Measurements from ENCODE around the gene OTUB2.

OTUB2 gene

DNA sequence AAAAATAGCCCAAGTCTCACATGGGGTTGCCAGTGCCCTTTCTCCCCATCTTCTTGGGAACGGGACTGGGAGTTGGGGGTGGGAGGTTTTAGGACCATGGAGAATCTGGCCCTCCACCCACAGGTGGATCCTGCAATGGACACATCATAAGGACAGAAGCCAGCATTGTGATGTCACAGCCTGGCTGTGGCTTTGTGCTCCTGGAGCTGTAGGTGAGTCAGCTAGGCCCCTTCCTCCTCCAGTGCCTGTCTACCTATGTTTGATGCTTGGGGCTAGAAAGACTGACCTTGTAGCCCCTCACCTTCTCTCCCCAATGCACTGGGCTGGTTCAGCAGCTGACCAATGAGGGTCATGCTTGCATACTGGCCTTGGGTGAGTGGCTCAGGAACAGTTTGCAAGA lies 29.1 kb upstream of the OTUB2 start, which contains the start of gene CCDC197:
Gene CCDC197, plus strand, starts transcription at position 220 of the 400 bp plus-strand sequence. CDS start 831 bp downstream, outside the sequence.
- DNase-seq: no peak

DNA sequence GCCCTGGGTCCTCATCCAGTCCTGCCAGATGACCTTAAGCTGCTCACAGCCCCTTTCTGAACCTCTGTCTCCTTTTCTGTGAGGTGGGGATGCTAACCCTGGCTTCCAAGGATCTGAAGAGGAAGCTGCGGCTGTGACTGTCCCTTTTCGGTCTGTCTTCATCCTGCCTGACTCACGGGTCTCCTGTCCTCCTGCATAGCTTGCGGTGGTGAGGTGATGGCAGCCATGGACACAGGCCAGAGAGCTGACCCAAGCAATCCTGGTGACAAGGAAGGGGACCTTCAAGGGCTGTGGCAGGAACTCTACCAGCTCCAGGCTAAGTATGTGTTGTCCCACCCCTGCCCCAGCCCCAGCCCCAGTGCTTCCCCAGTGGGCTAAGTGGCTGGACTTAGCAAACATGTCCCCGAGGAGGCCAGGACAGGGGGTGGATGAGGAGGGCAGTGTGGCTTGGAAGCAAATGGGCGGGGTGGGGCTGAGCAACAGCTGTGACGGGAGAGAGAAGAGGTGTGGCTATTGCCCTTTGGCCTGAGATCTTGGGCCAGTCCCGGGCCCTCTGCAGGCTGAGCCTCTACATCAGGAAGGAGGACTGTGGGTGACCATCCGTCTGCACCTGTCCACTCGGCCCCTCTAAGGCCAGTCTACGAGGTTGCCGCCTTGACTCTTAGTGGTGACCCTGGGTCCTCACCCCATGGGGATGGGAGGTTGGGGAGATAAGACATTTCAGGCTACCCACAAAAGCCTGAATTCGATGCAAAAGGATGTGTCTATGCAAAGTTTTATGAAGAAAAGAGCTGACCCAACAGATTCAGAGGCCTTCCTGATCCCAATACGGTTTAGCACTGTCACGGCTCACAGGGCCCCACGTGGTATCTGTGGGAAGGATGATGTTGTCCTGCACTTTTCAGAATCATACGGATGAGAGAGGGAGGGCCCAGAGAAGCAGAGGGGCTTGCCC lies 27.9 kb upstream of the OTUB2 start:
- no peak for DNase-seq

DNA sequence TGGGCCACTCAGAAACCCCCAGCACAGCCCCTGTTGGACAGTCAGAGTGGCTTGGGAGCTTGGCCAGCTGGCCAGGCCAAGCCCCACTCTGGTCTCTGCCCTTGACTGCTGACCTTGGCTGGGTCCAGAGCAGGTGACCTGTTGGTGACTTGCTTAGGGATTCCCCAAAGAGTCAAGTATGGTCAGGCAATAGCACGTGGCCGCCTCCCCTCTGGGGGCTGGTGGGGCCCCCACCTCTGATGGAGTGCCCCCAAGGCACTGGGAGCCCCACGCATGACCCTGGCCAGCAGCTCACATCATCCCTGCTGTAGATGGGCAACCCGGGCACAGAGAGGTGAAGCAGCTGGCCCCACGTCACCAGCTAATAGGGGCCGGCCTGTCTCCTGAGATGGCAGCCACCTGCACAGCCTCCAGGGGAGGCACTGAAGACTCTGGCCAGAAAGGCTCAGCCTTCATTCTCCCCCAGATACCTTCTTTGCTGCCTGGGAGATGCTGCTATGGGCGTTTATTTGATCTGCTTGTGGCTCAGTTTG lies 27.2 kb upstream of the OTUB2 start:
- DNase-seq: no peak

DNA sequence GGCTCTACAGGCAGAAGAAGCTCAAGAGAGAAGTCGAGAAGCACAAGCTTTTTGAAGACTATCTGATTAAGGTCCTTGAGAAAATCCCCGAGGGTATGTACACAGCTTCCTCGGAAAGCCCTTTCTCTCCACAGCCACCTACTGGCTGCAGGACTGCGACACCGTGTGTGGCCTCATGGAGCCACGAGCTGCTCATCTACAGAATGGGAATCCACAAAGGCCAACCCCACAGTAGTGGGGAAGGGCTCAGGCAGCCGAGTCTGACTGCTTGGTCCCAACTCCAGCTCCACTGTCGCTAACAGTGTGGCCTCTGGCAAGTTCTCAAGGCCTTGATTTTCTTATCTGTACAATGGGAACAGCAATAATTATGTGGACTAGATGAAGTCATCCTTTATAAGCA lies 26.6 kb upstream of the OTUB2 start:
- DNase-seq: no peak

DNA sequence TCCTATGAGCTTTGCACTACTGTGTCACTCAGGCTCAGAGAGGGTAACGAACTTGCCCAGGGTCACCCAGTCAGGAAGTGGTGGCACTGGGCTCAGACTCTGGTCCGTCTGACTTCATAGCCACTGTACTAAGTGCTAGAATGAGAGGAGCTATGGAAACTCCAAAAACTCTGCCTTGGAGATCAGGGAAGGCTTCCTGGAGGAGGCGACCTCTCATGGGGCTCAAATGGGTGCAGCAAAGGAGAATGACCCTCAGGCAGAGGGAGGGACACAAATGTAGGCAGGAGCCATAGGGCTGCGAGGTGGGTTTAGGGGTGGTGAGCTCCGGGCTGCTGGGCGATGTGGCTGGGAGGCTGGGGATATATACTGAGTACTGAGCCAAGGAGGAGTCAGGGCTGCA lies 25.9 kb upstream of the OTUB2 start:
- no peak for DNase-seq

DNA sequence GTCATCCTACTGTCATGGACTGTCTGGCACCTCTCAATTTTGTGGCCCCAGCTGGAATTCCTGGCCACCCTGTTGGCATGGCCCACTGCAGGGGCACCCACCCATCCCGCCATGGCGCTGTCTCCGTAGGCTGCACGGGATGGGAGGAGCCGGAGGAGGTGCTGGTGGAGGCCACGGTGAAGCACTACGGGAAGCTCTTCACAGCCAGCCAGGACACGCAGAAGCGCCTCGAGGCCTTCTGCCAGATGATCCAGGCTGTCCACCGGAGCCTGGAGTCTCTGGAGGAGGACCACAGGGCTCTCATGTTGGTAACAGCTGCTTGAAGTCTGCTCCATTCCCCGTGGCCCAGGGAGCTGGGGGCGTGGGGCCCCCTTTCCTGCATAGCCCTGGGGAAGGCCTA lies 25.1 kb upstream of the OTUB2 start:
- no peak for DNase-seq

DNA sequence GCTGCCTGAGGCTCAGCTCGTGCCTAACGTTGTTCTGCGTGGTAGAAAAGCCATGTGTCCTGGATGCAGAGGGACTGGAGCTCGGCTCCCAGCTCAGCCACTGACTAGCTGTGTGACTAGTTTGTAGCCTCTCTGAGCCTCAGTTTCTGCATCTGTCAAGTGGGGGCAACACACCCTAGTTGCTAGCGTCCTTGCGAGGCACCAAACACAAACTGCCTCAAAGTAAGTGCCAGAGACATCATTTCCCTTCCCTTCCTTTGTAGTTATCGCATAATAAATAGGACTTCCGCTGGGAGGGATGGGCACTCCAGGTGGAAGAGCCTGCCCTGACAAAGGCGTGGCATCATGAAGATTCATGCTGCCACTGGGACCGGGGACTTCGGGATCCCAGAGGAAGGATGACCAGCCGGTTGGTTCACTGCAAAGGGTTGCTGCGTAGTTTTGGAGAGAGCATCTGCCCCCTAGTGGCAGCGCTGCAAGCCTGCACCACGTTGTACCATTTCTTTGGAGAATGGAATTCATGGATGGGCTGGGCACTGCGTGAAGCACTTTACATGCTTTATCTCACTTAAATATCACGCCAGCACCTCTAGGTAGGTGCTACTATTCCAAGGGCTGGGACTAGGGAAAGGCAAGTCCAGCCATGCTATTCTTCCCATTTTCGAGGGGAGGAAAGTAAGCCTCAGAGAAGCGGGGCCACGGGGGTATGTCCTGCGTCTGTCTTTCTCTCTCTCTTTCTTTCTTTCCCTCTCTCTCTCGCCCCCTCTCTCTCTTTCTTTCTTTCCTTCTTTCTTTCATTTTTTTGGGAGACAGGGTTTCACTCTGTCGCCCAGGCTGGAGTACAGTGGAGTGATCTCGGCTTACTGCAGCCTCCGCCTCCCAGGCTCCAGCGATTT lies 24.4 kb upstream of the OTUB2 start:
- peak; percentile 74 to 81 for DNase-seq

DNA sequence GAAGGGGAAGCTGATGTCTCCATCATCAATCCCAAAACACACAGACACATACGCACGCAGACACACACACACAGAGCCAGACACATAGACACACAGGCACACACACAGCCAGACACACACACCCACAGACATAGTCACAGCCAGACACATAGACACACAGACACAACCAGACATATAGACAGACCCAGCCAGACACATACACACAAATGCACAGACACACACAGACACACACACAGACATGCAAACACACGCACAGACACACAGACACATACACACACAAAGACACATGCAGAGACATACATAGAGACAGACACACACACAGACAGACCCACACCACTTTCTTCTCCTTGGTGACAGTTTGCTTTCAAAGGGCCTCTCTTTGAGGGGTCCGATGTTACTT lies 22.7 kb upstream of the OTUB2 start:
- DNase-seq: no peak

DNA sequence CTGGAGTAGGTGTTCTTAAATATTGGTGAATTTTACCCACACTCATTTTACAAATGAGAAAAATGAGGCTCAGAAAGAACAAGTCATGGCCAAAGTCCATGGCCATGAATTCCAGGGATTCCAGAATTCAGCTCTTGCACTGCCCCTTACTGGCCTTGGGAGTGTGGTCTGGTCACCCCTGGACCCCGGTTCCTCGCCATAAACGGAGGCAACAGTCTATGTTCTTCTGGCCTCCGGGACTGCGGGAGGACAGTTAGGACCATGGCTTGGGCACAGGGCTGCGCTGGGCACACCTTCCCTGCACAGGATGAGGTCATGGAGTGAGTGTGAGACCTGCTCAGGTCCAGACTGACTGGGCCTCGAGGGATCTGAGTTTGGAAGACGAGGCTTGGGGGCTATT lies 22.1 kb upstream of the OTUB2 start:
- no peak for DNase-seq

DNA sequence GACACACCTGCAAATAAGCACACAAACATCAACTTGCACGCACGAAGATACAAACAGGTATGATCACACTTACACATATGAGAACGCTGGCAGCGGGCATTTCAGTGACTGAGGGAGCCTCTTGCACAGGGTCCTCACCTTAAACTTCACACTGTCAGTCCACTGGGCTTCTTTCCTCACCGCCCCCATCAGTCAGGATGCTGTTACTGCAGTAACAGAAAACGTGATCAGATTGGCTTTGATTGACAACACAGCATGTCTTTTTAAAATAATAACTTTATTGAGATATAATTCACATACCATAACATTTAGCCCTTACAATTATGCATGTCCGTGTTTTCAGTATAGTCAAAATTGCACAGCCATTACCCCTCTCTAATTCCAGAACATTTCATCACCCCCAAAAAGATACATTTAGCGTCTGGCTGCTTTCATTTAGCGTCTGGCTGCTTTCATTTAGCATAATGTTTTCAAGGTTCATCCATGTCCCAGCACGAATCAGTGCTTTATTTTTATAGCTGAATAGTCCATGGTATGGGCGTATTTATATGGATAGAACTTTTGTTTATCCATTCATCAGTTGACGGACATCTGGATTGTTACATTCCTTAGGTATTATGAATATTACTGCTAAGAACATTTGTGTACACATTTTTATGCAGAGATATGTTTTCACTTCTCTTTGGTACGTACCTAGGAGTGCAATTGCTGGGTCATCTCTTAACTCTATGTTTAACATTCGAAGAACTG lies 20.6 kb upstream of the OTUB2 start:
- DNase-seq: peak in 1 of 2 donors; percentile 24

DNA sequence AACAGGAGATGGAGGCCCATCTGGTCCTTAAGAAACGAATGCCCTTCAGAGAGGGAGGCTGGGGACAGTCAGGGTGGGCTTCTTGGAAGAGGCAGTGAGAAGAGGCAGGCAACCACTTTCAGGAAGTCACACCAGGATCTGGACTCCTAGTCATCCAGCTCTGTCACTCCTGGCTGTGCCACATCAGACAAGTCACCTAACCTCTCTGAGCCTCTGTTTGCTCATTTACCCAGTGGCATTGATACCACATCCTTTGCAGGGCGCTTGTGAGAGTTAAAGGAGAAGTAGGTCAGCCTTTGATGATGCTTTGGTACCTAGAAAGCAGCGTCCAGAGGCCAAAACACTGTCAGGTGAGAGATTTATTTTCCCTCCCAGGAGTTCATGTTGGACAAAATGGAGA lies 17.9 kb upstream of the OTUB2 start:
- DNase-seq: no peak

DNA sequence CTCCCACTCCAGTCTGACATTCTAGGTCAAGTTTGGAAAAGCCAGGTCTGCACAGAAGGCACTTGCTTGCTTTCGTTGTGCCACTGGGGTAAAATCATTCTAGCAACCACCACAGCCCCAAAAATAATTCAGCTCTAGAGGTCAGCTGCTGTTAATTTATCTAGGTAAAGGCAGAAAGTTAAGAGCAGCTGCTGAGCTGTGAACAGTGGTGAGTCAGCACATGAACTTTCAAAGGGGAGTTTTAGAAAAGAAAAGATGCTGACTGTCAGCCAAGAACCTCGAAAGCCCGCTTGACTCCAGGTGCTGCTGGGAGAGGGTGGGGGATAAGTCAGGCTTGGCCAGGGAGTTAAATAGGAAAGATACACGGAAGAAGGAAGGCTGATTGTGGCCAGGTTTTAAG lies 16.4 kb upstream of the OTUB2 start:
- no peak for DNase-seq

DNA sequence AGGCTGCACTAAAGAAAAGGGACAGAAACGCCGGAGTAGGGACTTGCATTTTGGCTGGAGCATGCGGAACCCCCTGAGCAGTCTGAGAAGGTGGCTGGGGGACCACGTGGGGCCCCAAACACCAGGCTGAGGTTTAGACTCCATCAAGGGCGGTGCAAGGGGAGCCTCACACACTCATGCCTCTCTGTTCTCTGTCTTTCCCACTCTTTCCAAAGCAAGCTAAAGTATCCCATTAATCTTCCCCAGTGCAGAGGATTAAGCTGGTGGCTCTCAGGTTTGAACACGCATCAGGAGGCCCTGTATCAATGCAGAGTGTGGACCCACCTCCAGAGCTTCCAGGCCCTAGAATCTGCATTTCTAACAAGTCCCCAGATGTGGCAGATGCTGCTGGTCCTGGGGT lies 15.5 kb upstream of the OTUB2 start:
- no peak for DNase-seq

DNA sequence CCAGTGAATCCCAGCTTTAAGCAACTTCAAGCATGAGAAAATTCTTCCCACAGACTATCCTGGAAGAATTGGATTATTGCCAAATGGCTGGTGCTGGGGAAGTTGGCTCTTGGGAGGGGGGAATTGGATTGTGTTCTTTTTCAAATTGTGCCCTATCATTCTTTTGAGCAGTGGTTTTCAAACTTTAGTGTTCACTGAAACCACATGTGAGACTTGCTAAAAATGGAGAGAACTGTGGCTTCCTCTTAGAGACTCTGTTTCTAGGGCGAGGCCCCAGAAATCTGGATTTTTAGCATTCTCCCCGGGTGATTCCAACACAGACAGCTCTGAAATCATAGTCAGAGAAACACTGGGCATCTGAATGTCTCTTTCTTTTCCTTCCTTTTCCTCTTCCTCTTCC lies 14.3 kb upstream of the OTUB2 start:
- DNase-seq: no peak

DNA sequence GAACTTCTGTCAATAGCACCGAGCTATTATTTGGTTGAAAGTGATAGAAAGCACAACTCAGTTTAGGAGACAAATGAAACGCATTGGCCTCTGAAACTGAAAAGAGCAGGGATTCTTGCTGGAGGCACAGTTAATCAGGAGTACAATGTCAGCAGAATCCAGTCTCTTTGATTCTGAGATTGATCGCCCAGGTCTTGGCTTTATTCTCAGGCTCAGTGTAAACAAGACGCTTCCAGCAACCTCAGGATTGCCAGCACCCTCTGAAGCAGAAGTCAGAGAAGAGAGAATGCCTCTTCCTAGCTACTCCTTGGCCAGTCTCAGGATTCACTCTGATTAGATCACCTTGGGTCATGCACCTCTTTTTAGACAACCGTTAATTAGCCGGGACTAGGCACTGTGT lies 11.8 kb upstream of the OTUB2 start:
- no peak for DNase-seq

DNA sequence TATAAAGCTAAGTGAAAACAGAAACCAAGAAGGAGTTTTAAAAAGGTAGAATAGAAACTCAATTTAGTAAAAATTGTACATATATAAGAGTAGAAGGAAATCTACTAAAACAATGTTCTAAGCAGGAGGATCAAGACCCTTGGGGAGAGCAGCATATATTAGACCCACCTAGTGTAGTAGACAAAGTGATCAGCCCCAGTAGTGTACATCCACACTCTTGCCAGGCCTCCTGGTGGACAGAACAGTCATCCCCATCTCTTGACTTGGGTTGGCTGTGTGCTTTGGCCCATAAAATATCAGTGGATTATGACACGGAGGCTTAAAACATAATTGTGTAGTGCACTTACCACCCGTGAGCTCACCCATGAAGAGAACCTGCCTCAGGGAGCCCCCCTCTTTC lies 10.9 kb upstream of the OTUB2 start:
- DNase-seq: no peak

DNA sequence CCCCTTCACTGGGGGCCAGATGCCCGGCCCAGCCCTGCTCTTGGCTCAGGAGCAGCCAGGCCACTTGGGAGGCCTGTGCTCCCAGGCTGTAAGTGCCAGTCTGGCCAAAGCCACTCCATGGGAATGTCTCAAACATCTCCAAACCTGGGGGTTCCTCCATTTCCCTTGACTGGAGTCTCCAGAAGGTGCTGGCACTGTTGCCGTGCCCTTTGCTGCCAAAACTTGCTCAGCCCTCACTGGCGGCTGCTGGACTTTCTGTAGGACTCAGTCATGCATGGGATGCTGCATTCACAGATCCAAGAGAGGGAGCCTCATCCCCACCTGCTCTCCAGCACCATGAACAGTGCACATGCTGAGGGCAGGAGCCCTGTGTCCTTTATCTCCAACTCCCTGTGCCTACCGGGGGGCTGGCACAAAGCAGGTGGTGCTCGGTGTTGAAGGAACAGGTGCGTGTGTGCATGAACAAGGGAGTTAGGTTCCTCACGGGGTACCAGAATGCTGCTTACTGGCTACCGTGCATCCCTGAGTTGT lies 9.6 kb upstream of the OTUB2 start:
- no peak for DNase-seq

DNA sequence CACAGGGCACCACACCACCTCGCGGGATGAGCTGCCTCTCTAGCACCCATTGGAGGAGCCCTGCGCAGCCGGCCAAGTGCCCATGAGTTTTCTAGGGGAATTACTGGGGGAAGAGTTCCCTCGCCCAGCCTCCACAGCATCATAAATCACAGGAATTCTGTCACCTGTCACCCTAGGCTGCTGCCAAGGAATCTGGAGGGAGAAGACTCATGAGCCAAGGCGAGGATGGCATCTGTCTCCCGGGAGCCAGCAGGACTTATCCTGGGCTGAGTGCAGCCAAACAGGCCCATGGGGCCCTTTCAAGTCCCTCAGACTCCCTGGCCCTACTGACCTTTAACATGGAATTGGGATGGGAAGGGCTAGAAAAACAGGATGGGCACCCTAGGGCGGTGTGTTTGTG lies 7.8 kb upstream of the OTUB2 start:
- DNase-seq: no peak

DNA sequence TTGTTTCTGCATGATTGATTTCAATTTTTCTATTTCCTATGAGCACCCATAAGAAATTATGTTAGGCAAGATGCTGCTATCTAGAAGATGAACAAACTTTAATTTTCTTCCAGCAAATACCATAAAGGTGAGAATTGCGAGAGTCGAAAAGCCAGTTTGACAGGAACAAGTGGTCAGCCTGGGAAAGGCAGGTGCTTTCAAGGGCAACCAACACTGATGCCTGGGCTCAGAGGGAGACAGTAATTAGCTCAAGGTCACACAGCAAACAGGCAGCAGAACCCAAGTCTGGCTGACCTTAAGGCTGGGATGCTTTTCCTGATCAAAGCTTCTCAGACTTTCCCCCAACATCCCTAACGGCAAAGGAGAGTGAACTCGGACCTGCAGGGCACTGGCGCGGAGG lies 6.8 kb upstream of the OTUB2 start:
- no peak for DNase-seq

DNA sequence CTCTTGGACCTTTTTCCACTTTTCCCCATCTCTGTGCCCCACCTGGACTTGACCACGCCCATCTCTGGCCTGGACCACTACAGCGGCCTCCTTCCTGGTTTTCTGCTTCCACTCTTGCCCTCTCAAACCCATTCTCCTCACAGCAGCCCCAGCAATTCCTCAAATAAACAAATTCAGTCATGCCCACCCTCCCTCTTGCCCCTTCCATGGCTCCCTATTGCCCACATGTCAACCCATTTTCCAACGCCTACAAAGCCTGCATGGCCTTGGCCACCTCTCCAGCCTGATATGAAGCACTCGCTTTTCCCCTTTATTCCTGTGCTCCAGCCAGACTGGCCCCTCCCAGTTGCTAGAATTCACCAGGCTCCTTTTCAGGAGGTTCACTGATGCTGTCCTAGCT lies 5.9 kb upstream of the OTUB2 start:
- no peak for DNase-seq

DNA sequence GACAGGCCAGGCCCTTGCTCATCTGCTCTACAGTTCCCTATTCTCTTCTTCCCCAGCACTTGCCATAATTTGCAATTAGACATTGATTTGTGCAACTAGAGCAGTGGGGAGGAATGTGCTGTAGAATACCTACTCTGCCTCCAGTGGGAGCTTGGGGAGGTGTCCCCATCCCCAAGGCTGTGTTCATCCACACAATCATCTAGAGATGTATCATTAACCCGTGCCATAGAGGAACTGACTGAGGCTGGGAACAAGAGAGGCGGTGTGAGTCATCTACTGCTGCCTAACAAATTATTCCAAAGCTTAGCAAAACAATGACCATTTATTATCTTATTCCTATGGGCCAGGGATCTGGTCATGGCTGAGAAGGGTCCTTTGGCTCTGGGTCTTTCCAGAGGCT lies 5.1 kb upstream of the OTUB2 start:
- DNase-seq: peak; percentile 83 to 85

DNA sequence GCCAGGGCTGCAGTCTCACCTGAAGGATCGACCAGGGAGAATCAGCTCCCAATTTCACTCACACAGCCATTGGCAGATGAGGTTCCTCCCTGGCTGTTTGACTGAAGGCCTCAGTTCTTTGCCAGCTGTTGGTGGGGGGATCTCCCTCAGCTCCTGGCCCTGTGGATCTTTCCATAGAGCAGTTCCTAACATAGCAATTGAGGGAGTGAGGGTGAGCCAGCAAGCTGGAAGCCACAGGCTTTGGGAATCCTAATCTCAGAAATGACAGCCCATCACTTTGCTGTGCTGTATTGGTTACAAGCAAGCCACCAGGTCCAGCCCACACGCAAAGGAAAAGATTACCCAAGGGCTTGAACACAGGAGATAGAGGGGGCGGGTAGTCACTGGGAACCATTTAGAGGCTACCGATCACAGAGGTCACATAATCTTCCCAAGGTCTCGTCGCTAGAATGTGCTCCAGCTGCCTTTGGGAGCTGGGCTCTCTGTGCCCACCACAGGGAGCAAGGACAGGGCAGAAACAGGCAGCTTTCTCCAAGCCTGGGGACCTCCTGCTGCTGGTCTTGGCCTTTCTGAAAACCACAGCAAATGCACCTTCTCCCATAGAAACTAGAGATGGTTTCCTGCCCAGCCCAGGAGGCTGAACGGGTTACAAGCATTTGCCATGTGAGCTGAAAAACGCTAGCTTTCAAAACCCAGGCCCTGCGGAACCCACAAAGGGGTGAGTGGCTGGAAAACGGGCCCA lies 4.6 kb upstream of the OTUB2 start:
- peak; percentile 74 to 77 for DNase-seq
